Astrocyte (in vitro differentiated cells and primary cell): ENCODE data around the gene ITGAV.

ENCODE experiments used
- CTCF ChIP-seq: IDR thresholded peaks from 2 replicates; pipeline ENCODE4 v1.5.1; 2011; ENCODE audit warnings: low read depth, mild to moderate bottlenecking, inconsistent platforms, low read length, moderate library complexity; ENCODE audit not compliant: insufficient read depth
- EZH2 ChIP-seq: IDR thresholded peaks from 2 replicates; pipeline ENCODE4 v1.6.1; 2012; ENCODE audit warnings: mild to moderate bottlenecking, low read length, inconsistent platforms; ENCODE audit not compliant: insufficient read depth

GRCh38 chr2:186728631-186729030 lies 138.8 kb downstream of the ITGAV start:
- no peak for TF ChIP-seq CTCF
- no peak for TF ChIP-seq EZH2
